DMS153 treated with DMSO at 0.1 percent for 48 hours (cell line): ENCODE results near the gene CCSER1.
"Not testable (repeated sequence)": the region's sequence is repeated elsewhere in the genome, so short reads cannot be mapped to it uniquely, and the experiment has no call there.

Experiments
- DNase-seq: peaks from one replicate; lab custom pipeline; 2025; ENCODE audit not compliant: unreplicated experiment; lab: John Stamatoyannopoulos, UW

The CCSER1 gene

DNA sequence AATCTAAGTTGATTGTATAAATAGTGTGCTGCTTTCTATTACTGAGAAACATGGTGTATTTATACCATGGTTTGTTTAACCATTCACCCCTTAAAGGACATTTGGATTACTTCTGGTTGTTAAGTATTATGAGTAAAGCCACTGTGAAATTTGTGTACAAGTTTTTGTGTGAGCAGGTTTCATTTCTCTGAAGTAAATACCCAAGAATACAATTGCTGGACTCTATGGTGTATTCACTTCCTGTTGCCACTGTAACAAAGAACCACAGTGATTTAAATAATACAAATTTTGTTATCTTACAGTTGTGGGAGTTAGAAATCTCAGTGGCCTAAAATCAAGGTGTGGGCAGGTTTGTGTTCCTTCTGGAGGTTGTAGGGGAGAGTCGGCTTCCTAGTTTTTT is 869.6 kb downstream of the CCSER1 start:
- DNase-seq: no peak

- no peak for DNase-seq
These were observed 888.7 kb downstream of the CCSER1 start for GRCh38 chr4:91015861-91016260.

- DNase-seq: no peak
These were observed 892.3 kb downstream of the CCSER1 start for GRCh38 chr4:91019513-91019912.

- DNase-seq: no peak
These were observed 898.3 kb downstream of the CCSER1 start for GRCh38 chr4:91025241-91026148.

GRCh38 chr4:91028228-91028627 is 901.0 kb downstream of the CCSER1 start:
- no peak for DNase-seq

DNA sequence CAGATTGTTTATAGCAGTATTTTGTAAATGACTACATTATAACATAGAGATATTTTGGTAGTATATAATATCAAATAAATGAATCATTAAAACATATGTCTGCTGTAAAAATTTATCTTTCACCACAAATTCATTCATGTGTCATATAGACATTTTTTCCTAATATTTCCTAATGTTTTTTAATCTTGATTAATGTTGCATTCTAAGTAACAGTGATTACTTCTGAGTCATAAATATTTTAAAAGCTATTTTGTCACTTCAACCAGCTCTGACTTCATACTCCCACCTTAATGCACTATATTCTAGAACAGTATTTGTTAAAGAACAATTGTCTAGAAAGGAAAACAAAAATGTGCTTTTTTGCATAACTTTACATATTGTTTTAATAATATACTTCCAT is 904.6 kb downstream of the CCSER1 start:
- no peak for DNase-seq

- no peak for DNase-seq
These were observed 905.7 kb downstream of the CCSER1 start for GRCh38 chr4:91032725-91033445.

GRCh38 chr4:91035276-91035675 is 908.1 kb downstream of the CCSER1 start:
- no peak for DNase-seq

DNA sequence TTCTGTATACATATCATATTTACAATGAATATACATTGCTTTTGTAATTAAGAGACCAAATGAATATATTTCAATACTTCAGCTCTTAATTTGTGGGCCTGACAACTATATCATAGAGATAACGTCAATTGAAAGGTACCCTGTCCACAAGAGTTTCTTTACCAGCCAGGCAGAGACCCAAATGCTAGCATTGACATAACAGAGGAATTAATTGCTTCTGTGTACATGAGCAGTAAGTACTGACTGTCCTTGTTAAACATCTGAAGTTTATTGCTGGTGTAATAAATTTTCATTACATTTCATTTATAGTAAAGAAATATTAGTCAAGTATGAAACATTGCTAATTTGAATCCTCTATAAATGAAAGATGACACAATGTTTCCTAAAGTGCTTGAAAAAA is 910.8 kb downstream of the CCSER1 start:
- no peak for DNase-seq

DNA sequence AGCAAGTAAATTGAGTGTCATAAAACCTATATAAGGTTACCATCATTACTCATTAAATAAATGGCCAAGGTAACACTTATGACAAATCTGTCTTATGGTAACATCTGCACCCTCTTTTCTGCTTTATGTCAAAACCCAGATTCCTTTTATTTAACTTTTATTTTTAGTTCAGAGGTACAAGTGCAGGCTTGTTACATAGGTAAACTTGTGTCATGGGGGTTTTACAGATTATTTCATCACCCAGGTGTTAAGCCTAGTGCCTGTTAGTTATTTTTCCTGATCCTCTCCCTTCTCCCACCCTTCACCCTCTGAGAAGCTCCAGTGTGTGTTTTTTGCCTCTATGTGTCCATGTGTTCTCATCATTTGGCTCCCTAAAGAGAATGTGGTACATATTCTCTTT is 930.7 kb downstream of the CCSER1 start:
- no peak for DNase-seq

DNA sequence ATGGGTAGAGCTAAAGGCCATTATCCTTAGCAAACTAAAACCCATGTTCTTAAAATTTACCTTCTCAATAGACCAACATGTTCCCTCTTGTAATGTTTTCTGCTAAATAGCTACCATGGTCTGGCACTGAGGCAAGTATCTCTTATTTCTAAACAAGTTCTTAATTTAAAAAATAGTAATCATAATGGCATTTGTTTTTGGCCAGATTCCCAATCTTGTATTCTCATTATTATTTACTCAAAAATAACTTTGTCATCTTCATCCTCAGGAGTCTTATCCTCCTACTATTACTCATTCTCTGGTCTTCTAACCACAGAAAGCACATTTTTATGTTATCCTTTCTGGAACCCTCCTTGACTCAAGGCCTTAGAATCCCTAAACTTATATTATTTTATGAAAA is 931.2 kb downstream of the CCSER1 start:
- no peak for DNase-seq

DNA sequence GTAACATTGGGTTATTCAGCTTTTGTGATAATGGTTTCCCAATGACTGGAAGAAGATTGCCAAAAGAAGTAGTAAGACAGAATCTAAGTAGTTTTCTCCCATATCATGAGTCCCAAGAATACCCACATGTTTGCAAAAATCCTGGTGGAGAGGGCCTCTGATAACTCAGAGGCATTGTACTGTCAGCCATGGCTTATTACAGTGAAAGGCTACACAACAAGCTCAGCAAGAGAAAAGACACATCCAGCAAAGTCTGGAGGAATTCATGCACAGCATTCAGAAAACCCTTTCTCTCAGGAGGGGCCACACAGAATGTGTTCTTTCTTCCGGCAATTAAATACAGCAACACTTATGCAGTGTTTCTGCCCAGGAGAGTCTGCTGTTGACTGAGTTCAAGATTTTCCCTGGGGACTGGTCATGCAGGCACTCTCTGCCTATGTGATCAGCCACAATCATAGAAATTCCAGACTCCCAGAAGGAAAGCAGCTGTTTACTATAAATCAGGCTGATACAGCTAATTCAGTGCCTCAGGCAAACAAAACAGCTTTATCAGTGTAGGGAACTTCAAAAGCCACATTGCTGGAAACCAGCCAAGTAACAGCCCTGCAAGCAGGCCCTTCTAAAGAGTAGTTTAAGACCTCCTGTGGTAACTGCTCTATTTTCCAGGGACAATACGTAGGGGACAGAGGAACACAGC is 937.1 kb downstream of the CCSER1 start:
- DNase-seq: peak; percentile 90

- DNase-seq: no peak
These were observed 937.9 kb downstream of the CCSER1 start for GRCh38 chr4:91065117-91065516.

DNA sequence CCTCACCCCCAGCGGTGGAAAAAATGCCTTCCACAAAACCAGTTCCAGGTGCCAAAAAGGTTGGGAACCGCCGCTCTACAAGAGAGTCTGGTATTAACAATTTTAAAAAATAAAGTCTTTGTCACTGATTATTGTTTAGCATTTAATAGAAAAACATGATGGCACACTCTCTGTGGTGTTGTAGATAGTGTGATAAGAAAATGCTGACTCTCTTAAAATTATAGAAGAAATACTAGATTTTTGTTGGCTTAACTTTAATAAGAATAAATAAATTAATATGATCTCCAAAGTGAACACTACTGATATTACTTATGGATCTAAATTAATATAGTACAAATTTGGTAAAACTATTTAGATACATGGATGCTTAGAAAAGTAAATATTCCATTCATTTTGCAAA is 943.5 kb downstream of the CCSER1 start:
- DNase-seq: no peak

GRCh38 chr4:91076147-91076546 is 949.0 kb downstream of the CCSER1 start:
- no peak for DNase-seq

GRCh38 chr4:91085961-91086360 is 958.8 kb downstream of the CCSER1 start:
- no peak for DNase-seq

DNA sequence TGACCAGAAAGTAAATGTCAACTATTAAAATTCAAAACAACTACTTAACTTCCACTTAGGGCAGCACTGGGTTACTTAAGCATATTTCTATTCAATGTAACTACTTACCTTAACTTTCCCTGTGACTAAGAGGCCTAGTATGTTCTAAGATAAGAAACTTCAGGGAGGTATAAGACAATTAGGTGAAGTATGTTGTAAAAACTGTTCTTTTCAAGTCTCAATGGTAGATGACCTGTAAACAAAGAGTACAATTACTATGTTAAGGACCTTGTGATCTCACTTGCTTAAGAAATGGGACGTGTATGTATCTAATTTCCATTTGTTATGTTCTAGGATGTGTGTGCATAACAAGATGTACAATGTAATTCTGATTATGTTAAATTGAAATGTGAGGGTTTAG is 960.5 kb downstream of the CCSER1 start:
- no peak for DNase-seq

DNA sequence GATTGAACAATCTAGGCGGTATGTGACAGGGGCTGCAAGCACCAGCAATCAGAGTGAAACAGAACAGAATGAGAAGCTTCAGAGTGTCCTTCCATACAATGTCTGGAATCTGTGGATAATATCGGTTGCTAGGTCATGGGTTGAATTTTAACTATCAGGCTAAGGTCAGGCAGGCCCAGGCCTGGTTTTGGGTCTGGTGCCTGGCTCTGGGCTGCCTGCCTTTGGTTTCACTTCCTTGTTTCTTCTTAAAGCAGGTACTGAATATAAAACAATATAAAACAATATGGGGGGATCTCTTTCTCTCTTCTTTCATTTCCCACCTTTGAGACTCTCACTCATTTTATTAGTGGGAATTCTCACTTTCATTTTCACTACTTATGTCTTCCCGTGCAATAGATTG is 962.0 kb downstream of the CCSER1 start:
- DNase-seq: no peak

GRCh38 chr4:91092398-91092980 is 965.3 kb downstream of the CCSER1 start:
- no peak for DNase-seq

DNA sequence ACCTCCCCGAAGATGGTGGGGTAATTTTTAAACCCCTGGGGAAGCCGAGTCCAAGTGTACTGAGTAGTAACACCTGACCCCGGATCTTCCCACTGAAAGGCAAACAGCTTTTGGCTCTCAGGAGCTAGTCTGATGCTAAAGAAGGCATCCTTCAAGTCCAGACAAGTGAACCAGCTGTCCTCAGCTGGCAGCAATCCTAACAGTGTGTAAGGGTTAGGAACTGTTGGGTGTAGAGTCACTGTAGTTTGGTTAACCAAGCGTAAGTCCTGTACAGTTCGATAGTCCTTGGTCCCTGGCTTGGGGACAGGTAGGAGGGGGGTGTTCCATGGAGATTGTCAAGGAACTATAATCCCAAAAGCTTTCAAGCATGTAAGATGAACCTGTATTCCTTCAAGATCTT is 967.0 kb downstream of the CCSER1 start:
- not testable (repeated sequence) for DNase-seq

DNA sequence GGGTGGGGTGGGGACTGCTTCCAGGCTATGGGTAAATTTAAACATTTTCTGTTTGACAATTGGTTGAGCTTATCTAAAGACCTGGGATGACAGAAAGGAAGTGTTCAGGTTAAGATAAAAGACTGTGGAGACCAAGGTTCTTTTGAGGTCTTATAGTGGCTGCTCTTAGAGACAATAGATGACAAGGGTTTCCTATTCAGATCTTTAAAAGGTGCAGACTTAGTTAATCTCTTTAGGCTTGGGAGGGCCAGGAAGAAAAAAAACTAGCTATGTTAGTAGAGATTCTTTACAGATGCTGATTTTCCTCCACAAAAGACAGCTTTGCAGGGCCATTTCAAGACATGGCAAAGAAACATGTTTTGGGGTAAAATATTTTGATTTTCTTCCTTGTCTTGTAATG is 972.5 kb downstream of the CCSER1 start:
- DNase-seq: no peak
